H9 (cell line): ENCODE data around the gene SQOR. TPM values are rescaled to one million over a fixed set of nuclear protein-coding genes. Genes with fewer than 3 reads are reported as not detected.

Experiments
- DNase-seq: peaks from one replicate; pipeline ENCODE4 v3.0.0-alpha.2; 2017
- H2AFZ ChIP-seq: one replicate; pipeline ENCODE4 v1.6.1; 2013; ENCODE audit warnings: mild to moderate bottlenecking, low read length, control low read depth, moderate library complexity
- H2AK5ac ChIP-seq: 2 replicates; pipeline ENCODE4 v1.6.1; 2013; ENCODE audit warnings: low read length, control low read depth, mixed read lengths; ENCODE audit not compliant: insufficient read length
- H2BK120ac ChIP-seq: one replicate; pipeline ENCODE4 v1.6.1; 2013; ENCODE audit warnings: low read depth, mild to moderate bottlenecking, low read length, control low read depth, inconsistent platforms; ENCODE audit not compliant: poor library complexity, severe bottlenecking
- H2BK12ac ChIP-seq: 2 replicates; pipeline ENCODE4 v1.6.1; 2013; ENCODE audit warnings: low read length, control low read depth, mixed read lengths, low read depth; ENCODE audit not compliant: insufficient read length
- H2BK15ac ChIP-seq: 2 replicates; pipeline ENCODE4 v1.6.1; 2013; ENCODE audit warnings: low read depth, low read length, control low read depth
- H2BK20ac ChIP-seq: one replicate; pipeline ENCODE4 v1.6.1; 2013; ENCODE audit warnings: low read depth, mild to moderate bottlenecking, low read length, control low read depth, inconsistent platforms; ENCODE audit not compliant: poor library complexity, severe bottlenecking
- H2BK5ac ChIP-seq: 2 replicates; pipeline ENCODE4 v1.6.1; 2013; ENCODE audit warnings: low read length, control low read depth, mixed read lengths; ENCODE audit not compliant: insufficient read length
- H3K14ac ChIP-seq: 2 replicates; pipeline ENCODE4 v1.6.1; 2013; ENCODE audit warnings: low read length, control low read depth; ENCODE audit not compliant: insufficient read depth
- H3K18ac ChIP-seq: 2 replicates; pipeline ENCODE4 v1.6.1; 2013; ENCODE audit warnings: low read depth, mild to moderate bottlenecking, mixed read lengths, low read length, control low read depth; ENCODE audit not compliant: insufficient read length
- H3K23ac ChIP-seq: 2 replicates; pipeline ENCODE4 v1.6.1; 2013; ENCODE audit warnings: low read length, control low read depth, mixed read lengths, low read depth; ENCODE audit not compliant: insufficient read length
- H3K23me2 ChIP-seq: 2 replicates; pipeline ENCODE4 v1.6.1; 2013; ENCODE audit warnings: low read depth, mild to moderate bottlenecking, mixed read lengths, low read length, control low read depth; ENCODE audit not compliant: insufficient read length, poor library complexity, severe bottlenecking
- H3K27ac ChIP-seq: 2 replicates; pipeline ENCODE4 v1.5.1; 2013; ENCODE audit warnings: low read length, control low read depth, mixed read lengths, low read depth; ENCODE audit not compliant: insufficient read length
- H3K27me3 ChIP-seq: 2 replicates; pipeline ENCODE4 v1.6.1; 2013; ENCODE audit warnings: low read length, control low read depth, inconsistent platforms; ENCODE audit not compliant: insufficient read depth
- H3K4ac ChIP-seq: 2 replicates; pipeline ENCODE4 v1.6.1; 2013; ENCODE audit warnings: low read depth, mild to moderate bottlenecking, control low read depth, inconsistent platforms, low read length, moderate library complexity
- H3K4me1 ChIP-seq: 2 replicates; pipeline ENCODE4 v1.6.1; 2013; ENCODE audit warnings: low read length, control low read depth, inconsistent platforms; ENCODE audit not compliant: insufficient read depth
- H3K4me2 ChIP-seq: 2 replicates; pipeline ENCODE4 v1.6.1; 2013; ENCODE audit warnings: low read length, control low read depth, mixed read lengths; ENCODE audit not compliant: insufficient read length, insufficient read depth
- H3K56ac ChIP-seq: 2 replicates; pipeline ENCODE4 v1.6.1; 2013; ENCODE audit warnings: low read depth, mild to moderate bottlenecking, mixed read lengths, low read length, control low read depth; ENCODE audit not compliant: insufficient read length
- H3K79me1 ChIP-seq: 2 replicates; pipeline ENCODE4 v1.6.1; 2013; ENCODE audit warnings: low read depth, mild to moderate bottlenecking, moderate library complexity, low read length, control low read depth, inconsistent platforms; ENCODE audit not compliant: insufficient read depth, poor library complexity, severe bottlenecking
- H3K79me2 ChIP-seq: 2 replicates; pipeline ENCODE4 v1.6.1; 2013; ENCODE audit warnings: low read length, control low read depth, inconsistent platforms; ENCODE audit not compliant: insufficient read depth
- H3K9ac ChIP-seq: 2 replicates; pipeline ENCODE4 v1.6.1; 2013; ENCODE audit warnings: low read length, control low read depth, mixed read lengths; ENCODE audit not compliant: insufficient read length; ENCODE audit errors: extremely low read depth
- H3K9me3 ChIP-seq: one replicate; pipeline ENCODE4 v1.6.1; 2013; ENCODE audit warnings: low read depth, low read length, inconsistent platforms; ENCODE audit not compliant: control insufficient read depth
- H3T11ph ChIP-seq: one replicate; pipeline ENCODE4 v1.6.1; 2013; ENCODE audit warnings: mild to moderate bottlenecking, low read length, control low read depth, inconsistent platforms
- H4K20me1 ChIP-seq: one replicate; pipeline ENCODE4 v1.6.1; 2013; ENCODE audit not compliant: control insufficient read depth, insufficient read length, insufficient read depth
- H4K5ac ChIP-seq: 2 replicates; pipeline ENCODE4 v1.6.1; 2013; ENCODE audit warnings: low read depth, mild to moderate bottlenecking, mixed read lengths, low read length, control low read depth; ENCODE audit not compliant: insufficient read length
- H4K8ac ChIP-seq: replicated peaks from 2 replicates; pipeline ENCODE4 v1.6.1; 2013; ENCODE audit warnings: low read length, control low read depth, mixed read lengths, low read depth; ENCODE audit not compliant: insufficient read length
- H4K91ac ChIP-seq: 2 replicates; pipeline ENCODE4 v1.6.1; 2013; ENCODE audit warnings: low read depth, mild to moderate bottlenecking, moderate library complexity, mixed read lengths, low read length, control low read depth; ENCODE audit not compliant: insufficient read length
- H3K27ac Mint-ChIP-seq, 3 experiments: 2 replicates in 2 of 3; 3 replicates in 1 of 3; pipeline ENCODE4 v1.8.0; 2020 to 2021; ENCODE audit warnings: mixed read lengths in 3 of 3, mild to moderate bottlenecking in 1 of 3, moderate library complexity in 1 of 3
- H3K27me3 Mint-ChIP-seq: 2 replicates; pipeline ENCODE4 v1.8.0; 2021; ENCODE audit warnings: low read depth, mild to moderate bottlenecking, moderate library complexity, mixed read lengths
- H3K36me3 Mint-ChIP-seq, 3 experiments: 2 replicates in 2 of 3; 3 replicates in 1 of 3; pipeline ENCODE4 v1.8.0; 2020 to 2021; ENCODE audit warnings: low read depth in 3 of 3, mixed read lengths in 3 of 3; ENCODE audit not compliant: insufficient read depth in 1 of 3
- H3K4me1 Mint-ChIP-seq, 2 experiments: 2 replicates each; pipeline ENCODE4 v1.8.0; 2020; ENCODE audit warnings: mixed read lengths in 2 of 2
- H3K4me3 Mint-ChIP-seq, 2 experiments: 2 replicates in 1 of 2; 3 replicates in 1 of 2; pipeline ENCODE4 v1.8.0; 2020 to 2021; ENCODE audit warnings: mild to moderate bottlenecking in 2 of 2, mixed read lengths in 2 of 2, moderate library complexity in 1 of 2
- H3K9me3 Mint-ChIP-seq, 2 experiments: 2 replicates in 1 of 2; 3 replicates in 1 of 2; pipeline ENCODE4 v1.8.0; 2020; ENCODE audit warnings: mild to moderate bottlenecking in 2 of 2, mixed read lengths in 2 of 2, moderate library complexity in 1 of 2
- CTCF ChIP-seq: fragments of 200-600 bp; sonication (generic); conservative IDR thresholded peaks from 3 replicates; pipeline ENCODE4 v1.8.0; 2021; ENCODE audit warnings: antibody characterized with exemption, mild to moderate bottlenecking
- WGBS: extraction: QIAGEN DNeasy Blood & Tissue Kit; methylation state at CpG from one replicate; pipeline ENCODE4 v1.1.7; 2013; ENCODE audit warnings: missing lambda C conversion rate, low lambda C conversion rate, mixed read lengths; ENCODE audit not compliant: insufficient read length; ENCODE audit errors: extremely low coverage; 5-methylcytosine and 5-hydroxymethylcytosine counted together
- total RNA-seq: library from RNA; stranded (reverse); gene quantifications from 2 replicates; pipeline ENCODE4 v1.2.1, GENCODE V29; 2021

The SQOR gene
- total RNA-seq, 1 experiment from 2014 or later: 0.17 TPM

DNA sequence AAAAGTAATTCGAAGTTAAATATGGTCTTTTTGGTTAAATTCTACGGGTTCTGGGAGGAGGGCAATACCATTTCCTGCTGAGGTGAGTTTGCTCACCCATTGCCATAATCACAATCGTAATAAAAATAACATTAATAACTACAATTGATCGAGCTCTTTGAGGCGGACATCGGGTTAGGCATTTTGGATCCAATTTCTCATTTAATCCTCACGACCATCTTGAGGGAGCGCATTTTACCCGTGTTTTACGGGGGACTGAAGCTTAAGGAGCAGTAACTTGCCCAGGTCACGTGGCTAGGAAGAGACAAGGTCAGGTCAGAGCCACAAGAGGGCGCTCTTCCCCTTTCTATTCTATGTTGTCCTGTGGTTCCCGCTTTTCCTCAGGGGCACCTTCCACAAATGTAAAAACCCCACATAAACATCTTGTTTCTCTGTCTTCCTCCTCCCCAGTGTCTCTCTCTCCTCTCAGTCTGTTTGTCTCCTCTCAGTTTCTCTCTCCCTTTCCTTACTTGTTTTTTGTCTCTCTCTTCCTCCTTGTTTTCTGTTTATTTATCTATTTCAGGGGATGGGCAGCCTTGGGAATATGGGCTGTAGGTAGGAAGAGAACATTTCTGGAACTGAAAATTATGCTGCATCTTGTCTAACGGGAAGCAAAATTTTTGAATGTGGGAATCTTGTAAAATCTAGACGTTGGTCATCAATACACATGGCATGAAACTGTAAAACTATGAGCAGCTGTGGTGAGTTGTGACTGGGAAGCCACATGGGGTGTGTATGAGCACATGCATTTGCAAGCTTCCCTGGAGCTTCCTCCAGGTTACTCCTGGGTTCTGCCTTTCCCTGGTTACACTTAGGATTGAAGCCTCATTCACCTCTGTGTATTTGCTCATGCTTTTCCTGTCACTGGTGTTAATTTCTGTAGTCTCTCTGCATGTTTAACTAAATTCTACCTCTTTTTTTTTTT, 71.0 kb downstream of the SQOR start:
- no peak overlapping the region for H2BK20ac ChIP-seq
- H4K5ac ChIP-seq: no peak overlapping the region
- TF ChIP-seq CTCF: peak; percentile 94
- H3K79me2 ChIP-seq: no peaks in the 10 kb centered on the region
- H3K4me2 ChIP-seq: peak overlapping the region; percentile 95
- peaks cover 5% of the 10 kb centered on the region for H3K23me2 ChIP-seq
- Mint-ChIP-seq H3K27ac (peak overlapping the region in 1 of 3 experiments; percentile 7; a peak in 2 of 7 replicates), H3K27me3 (peaks cover 27% of the 10 kb centered on the region), H3K9me3 (no peaks in the 10 kb centered on the region), H3K36me3 (no peaks in the 10 kb centered on the region), H3K4me3 (peak overlapping the region; percentile 83 to 85), H3K4me1 (peaks cover 8 to 16% of the 10 kb centered on the region in 2 experiments)
- H3K4ac ChIP-seq: no peak overlapping the region
- peak overlapping the region; percentile 24 for H2AFZ ChIP-seq
- no peak overlapping the region for H3K56ac ChIP-seq
- no peak overlapping the region for H2AK5ac ChIP-seq
- no peak overlapping the region for H4K8ac ChIP-seq
- H3K27me3 ChIP-seq: no peaks in the 10 kb centered on the region
- no peak overlapping the region for H2BK15ac ChIP-seq
- H3K9ac ChIP-seq: peak overlapping the region; percentile 59
- no peak overlapping the region for H4K91ac ChIP-seq
- no peak overlapping the region for H3T11ph ChIP-seq
- no CpG with 5 or more reads among the region's 15 CpGs for WGBS
- no peaks in the 10 kb centered on the region for H3K9me3 ChIP-seq
- no peaks in the 10 kb centered on the region for H3K79me1 ChIP-seq
- H3K27ac ChIP-seq: no peak overlapping the region
- H2BK120ac ChIP-seq: no peak overlapping the region
- H3K18ac ChIP-seq: no peak overlapping the region
- H3K14ac ChIP-seq: no peak overlapping the region
- H2BK12ac ChIP-seq: no peak overlapping the region
- no peak overlapping the region for H2BK5ac ChIP-seq
- H4K20me1 ChIP-seq: no peaks in the 10 kb centered on the region
- no peak overlapping the region for H3K23ac ChIP-seq
- no peaks in the 10 kb centered on the region for H3K4me1 ChIP-seq
- DNase-seq: peak; percentile 86
